PFSK-1 (cell line): ENCODE data around the gene GPR17.

Experiments used
- FOXP2 ChIP-seq: optimal IDR thresholded peaks from 2 replicates; pipeline ENCODE3; 2011; ENCODE audit warnings: borderline replicate concordance, control low read depth, inconsistent platforms; ENCODE audit not compliant: insufficient read depth; ENCODE audit errors: extremely low read length, extremely low read depth
- POLR2AphosphoS5 ChIP-seq: IDR thresholded peaks from 2 replicates; pipeline ENCODE4 v1.6.1; 2012; ENCODE audit warnings: low read depth, mild to moderate bottlenecking, control low read depth, low read length, moderate library complexity
- REST ChIP-seq, 2 experiments: IDR thresholded peaks; 2 replicates each; pipeline versions ENCODE4 v1.6.1 to v1.8.0; 2011 to 2012; ENCODE audit warnings: low read depth in 2 of 2, low read length in 2 of 2, control low read depth in 1 of 2, inconsistent platforms in 1 of 2, mild to moderate bottlenecking in 1 of 2, moderate library complexity in 1 of 2; ENCODE audit not compliant: insufficient read depth in 1 of 2
- SIN3A ChIP-seq: IDR thresholded peaks from 2 replicates; pipeline ENCODE4 v1.6.1; 2012; ENCODE audit warnings: mild to moderate bottlenecking, low read length, moderate library complexity, borderline replicate concordance; ENCODE audit not compliant: insufficient read depth
- TAF1 ChIP-seq: IDR thresholded peaks from 2 replicates; pipeline ENCODE4 v1.6.1; 2012; ENCODE audit warnings: low read length, control low read depth, borderline replicate concordance; ENCODE audit not compliant: insufficient read depth

The GPR17 gene

GRCh38 chr2:127609818-127610217 is 36.1 kb upstream of the GPR17 start:
- no peak for TF ChIP-seq SIN3A
- TF ChIP-seq TAF1, result no peak
- no peak for TF ChIP-seq REST (IDR thresholded peaks at IDR 0.05; ENCODE audit: insufficient read depth in 1 of 2, low read depth in 2 of 2, low read length in 2 of 2)
- no peak for TF ChIP-seq FOXP2
- TF ChIP-seq POLR2AphosphoS5, result no peak

- no peak for TF ChIP-seq REST (IDR thresholded peaks at IDR 0.05; ENCODE audit: insufficient read depth in 1 of 2, low read depth in 2 of 2, low read length in 2 of 2)
Measured at GRCh38 chr2:127610561-127610960, 35.4 kb upstream of the GPR17 start.

GRCh38 chr2:127611076-127611925 is 34.7 kb upstream of the GPR17 start:
- TF ChIP-seq FOXP2 (no peak), SIN3A (no peak), REST (IDR thresholded peaks at IDR 0.05; ENCODE audit: insufficient read depth in 1 of 2, low read depth in 2 of 2, low read length in 2 of 2) (no peak), POLR2AphosphoS5 (no peak), TAF1 (no peak)

- TF ChIP-seq REST (IDR thresholded peaks at IDR 0.05; ENCODE audit: insufficient read depth in 1 of 2, low read depth in 2 of 2, low read length in 2 of 2) (no peak), POLR2AphosphoS5 (no peak), SIN3A (no peak), FOXP2 (no peak), TAF1 (no peak)
Measured at GRCh38 chr2:127612111-127612822, 33.7 kb upstream of the GPR17 start.
